HG02870 (cell line): ENCODE results near the gene ERFE.
"Not testable (repeated sequence)": the region's sequence is repeated elsewhere in the genome, so short reads cannot be mapped to it uniquely, and the experiment has no call there.

Experiments
- ATAC-seq: cut with Tn5 transposase; IDR thresholded peaks from one replicate; pipeline ENCODE4 v1.9.1; 2021; ENCODE audit warnings: mild to moderate bottlenecking, moderate library complexity; ENCODE audit not compliant: unreplicated experiment

Gene ERFE

DNA sequence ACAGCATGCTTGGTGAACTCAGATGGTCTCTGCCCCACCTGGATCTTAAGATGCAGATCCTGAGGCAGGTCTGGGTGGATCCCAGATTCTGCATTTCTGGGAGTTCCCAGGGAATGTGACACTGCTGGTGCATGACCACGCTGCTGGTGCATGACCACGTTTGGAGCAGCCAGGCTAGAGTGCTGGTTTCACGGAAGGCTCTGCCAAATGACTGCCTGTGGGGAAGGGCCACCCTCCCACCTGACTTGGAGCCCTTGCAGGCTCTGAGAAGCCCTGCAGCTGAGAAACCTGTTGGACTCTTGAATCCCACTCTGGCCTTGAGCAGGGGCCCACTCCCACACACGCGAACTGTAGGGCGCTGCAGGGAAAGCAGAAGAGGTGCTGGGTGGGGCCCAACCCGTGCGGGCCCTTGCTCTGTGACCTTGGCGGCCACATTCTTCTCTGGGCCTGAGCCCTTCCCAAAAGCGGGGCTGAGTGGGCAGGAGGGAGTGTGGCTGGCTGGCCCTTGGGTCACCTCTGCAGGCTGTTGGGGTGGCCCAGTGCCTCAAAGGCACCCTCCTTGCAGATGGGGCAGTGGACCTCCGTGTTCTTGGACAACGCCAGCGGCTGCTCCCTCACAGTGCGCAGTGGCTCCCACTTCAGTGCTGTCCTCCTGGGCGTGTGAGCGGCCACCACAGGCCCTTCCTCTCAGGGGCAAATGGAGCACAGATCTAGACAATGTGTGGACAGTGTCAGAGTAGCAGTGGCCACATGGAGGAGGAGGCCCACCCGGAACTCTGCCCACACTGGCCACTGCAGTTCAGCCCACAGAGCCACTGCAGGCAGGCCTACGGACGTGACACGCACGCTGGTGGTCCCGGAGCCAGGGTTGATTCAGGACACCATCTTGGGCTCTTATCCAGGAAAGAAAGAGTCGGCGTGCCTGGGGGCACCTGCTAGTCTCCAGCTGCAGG, 7.9 kb downstream of the ERFE start:
- no peak for ATAC-seq

DNA sequence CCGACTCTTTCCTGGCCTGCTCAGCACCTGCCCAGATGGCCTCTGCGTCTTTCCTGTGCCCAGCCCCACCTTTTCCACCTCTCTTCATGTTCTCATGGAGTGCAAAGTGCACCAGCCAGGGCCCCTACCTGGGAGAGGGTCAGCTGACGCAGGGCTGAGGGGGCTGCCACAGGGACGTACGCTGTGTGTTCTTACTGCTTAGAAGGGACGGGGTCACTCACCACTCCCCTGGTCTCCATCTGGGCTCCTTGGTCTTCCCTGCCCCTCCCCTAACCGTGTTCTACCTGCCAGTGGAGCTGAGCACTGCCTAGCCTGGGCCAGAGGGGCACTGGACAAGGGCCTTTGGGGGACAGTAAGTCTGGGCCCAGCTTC, 8.6 kb downstream of the ERFE start:
- ATAC-seq: no peak

DNA sequence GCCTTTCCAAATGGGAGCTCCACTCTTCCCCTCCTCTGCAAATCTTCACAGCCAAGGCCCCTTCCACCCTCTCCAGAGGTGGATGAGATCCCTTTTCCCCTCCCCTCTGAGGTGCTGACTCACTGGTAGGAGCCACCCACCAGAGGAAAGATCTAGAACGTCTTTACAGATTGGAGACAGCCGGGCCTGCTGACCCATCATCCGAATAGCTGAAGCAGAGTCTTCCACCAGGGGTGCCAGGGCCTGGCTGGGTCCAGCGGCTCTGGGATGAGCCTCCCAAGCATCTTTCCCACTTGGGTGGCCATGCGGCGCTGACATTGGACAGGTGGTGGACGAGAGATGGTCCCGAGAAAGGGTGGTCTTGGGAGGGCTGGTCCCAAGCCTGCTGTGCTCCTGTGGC, 9.0 kb downstream of the ERFE start:
- ATAC-seq: no peak

DNA sequence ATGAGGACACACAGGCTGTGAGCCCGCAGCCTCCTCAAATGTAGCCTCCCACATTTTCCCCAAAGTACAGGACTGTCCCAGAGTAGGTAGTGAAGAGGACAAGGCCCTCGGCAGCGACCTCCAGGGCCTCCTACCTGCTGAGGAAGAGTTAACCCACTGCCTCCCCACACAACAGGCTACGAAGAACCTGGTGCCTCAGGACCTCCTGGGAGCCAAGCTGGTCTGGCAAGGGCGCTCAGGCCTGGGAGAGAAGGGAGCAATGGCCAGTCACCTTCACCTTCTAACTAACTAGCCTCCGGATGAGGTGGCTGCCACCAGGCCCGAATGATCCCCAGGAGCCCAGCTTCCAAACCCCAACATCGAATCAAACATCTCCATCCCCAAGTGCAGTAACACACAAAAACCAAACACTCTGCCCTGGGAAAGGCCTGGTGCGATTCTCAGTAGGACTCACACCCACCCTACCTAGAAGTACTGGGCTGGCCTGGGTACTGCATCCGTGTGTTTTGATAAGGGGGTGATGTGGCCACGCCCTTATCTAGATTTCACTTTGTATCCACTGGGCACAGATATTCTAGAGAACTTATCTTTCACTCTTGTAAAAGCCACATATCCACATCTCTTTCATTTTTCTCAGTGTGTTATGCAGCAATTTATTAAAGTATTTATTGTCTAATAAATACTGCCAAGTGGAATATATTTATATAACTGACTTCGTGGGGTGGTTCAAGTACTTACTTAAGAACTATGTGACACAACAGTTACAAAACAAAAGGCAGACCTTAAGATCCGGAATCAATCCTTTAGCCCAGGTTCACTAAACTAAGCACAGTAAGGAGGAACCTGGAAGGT, 9.7 kb downstream of the ERFE start:
- no peak for ATAC-seq

DNA sequence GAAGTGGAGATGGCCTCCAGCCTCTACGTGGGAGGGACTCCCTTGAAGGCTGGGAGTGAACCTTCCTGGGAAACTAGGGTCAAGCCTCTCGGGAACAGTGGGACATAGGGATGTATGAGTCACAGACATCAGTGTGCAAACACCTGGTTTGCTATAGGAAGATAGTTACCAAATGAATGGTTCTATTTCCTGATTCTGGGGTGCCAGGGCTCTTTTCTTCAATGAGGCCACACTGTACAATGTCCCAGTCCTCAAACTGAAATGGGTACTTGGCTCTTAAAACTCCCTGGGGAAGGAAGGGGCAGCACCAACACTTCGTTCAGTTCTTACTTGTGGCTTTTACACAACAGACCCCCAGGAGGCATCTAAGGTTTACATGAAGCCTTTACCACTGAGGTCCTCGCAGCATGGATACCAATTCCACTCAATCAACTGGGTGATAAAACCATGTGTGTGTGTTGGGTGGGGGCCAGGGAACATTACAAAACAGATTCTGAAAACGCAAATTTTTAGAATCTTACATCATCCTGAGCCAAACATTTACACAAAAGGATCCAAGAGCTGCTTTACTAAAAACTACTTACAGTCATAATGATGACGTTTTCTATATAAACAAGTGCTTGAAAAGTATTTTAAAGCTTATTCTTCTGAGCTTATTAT, 10.4 kb downstream of the ERFE start:
- no peak for ATAC-seq

DNA sequence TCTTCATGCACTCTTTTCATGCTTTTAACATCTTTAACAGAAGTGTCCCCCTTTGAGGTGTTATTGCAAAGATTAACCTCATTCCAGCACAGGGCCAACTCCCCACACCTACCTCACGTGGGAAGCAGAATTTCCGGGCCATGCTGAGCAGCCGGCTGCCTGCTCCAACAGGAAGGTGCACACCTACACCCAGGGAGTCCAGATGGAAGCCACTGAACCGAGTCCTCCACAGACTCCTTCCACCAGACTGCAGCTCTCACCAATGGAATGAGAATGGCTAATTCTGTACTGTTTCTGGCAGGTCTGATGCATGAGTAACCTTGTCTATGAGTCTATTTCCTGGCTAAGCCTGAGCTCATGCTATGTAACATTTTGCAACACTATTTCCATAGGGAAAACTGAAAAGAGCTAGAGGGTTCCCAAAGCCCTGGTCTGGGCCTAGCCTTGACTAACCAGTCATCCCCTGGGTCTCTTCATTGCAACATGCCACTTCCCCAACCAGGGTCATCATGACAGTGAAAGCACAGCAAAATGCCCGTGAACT, 11.0 kb downstream of the ERFE start:
- ATAC-seq: no peak

DNA sequence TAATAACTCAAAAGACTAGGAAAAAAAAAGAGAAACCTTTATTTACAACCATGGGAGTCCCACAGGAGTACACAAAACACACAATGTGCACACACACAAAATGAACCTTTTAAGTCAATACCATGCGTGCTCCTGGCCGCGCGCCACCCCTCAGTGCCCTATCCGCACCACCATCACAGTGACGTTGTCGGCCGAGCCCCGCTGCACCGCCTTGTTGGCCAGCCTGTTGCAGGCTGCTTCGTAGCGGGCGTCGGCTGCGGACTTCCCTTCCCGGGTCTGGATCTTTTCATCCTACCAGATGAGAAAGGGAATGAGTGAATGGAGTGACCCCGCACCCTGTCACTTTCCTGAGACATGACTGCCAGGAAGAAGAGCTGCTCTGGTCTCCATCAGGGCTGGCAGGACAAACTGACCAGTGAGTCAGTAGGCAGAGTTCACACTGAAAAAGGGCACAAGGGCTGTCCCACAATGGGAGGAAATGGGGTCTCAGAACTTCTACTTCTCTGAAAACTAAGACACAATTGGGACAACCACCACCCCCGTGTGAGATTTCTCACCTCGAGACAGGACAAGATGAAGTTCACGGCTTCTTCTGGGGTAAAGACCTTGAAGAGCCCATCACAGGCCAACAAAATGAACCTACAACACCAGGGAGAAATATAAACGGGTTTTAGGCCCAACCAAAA, 11.8 kb downstream of the ERFE start:
- no peak for ATAC-seq

DNA sequence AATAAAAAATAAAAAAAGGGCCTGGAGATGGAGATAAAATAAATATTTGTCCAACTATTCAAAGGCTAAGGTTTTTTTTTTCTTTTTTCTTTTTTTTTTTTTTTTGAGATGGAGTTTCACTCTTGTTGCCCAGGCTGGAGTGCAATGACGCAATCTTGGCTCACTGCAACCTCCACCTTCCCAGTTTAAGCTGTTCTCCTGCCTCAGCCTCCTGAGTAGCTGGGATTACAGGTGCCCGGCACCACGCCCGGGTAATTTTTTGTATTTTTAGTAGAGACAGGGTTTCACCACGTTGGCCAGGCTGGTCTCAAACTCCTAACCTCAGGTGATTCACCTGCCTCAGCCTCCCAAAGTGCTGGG, 12.3 kb downstream of the ERFE start:
- not testable (repeated sequence) for ATAC-seq

DNA sequence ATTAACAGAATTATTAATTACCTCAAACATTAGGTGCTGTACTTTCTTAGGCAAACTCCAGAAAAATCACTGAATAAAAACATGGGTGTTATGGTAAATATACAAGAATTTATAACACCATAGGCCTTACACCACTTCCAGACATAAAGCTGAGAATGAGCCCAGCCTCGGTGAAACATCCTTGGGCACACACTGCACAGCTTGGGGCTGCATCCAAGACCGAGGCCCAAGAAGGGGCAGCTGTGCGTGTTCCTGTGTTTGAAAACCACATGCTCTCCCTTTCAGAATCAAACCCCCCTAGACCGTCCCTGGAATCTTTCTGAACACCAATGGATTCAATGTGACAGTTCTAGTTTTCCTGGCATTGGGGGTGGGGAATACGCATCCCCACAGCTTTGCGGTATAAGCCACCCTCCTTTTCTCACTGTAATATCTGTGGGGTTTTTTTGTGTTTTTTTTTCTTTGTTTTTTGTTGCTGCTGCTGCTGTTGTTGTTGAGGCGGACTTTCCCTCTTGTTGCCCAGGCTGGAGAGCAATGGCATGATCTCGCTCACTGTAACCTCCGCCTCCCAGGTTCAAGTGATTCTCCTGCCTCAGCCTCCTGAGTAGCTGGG, 12.9 kb downstream of the ERFE start:
- ATAC-seq: no peak

DNA sequence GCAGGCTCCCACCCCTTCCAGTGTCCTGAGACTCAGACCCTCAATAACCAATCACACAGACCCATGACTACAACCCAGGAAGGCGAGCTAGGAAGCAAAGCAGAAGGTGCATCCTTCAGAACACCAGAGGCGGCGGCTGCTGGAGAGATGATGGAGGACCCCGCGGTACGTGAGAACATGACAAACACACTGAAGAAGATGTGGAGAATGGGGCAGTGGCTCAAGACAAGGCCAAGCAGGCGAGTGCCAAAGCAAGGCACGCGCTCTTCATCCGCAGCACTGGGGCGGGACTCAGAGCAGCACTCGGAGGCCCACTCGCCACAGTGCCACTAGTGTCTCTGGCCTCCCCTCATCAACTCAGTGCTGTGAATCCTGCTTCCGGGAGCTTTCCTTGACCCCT, 13.7 kb downstream of the ERFE start:
- no peak for ATAC-seq

DNA sequence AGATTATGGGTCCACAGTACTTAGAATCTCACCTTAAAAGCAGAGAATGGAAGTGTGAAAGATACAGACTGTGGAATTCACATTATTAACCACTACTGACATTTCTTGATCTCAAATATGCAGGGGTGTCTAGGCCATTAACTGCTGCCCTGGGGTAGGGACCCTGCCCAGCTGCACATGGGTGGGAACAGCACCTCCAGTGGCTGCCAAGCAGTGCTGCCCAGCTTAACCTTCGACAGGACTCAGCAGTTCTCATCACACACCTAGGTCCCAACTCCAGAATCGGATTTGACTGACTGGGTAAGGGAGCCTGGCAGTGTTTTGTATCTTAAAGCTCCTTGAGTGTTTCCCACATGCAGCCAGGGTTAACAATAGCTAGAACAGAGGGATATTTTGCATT, 14.9 kb downstream of the ERFE start:
- no peak for ATAC-seq

DNA sequence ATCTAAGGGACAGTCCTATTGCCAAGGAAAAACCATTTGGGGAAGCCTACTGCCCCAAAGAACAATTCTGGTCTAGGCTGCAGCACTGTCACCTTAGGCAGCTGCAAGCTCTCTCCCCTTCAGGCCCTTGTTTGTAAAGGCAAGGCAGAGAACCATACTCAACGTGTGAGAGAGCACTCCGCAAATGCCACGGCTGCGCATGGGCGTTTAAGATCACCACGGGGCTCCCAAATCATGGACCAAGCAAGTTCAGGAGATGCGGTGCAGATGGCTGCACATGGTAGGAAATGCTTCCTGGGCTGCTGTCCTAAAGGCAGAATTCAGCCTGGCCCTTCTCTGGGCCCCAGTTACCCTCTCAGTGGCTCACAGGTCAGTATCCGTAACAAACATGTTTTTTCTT, 15.5 kb downstream of the ERFE start:
- ATAC-seq: no peak

DNA sequence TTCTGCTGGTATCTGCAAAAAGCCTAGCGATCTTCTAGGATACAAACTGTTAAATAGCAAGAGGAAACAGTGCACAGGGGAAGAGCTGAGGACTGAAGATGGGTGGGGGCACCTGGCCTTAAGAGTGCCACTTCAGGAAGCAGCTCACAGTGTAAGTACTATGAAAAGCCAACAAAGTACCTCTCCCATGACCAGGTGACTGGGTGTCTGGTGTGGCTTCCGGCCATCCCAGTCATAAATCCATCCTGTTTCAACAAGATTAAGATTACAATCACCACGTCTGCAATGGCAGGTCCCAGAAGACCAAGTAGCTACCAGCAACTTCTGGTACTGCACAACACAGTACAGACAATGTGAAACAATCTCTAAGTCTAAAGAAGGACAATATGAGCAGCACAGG, 15.9 kb downstream of the ERFE start:
- ATAC-seq: no peak

DNA sequence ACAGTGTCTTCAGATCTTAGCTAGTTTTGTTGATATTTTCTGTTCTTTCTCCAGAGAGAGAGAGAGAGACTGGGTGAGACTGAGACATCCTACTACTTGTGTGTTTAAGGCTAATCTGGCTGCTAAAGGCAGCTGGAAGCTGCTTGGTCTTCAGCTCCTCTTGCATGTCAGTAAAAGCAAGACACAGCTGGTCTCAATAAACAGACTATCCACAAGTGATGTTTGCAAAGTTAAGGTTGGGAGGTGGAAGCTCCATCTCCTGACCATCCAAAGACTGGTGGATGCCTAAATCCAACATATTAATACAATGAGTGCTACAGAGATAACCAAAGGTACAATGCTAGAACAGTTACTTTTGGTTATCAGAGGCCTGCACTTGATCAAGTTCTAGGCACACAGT, 17.8 kb downstream of the ERFE start:
- no peak for ATAC-seq

DNA sequence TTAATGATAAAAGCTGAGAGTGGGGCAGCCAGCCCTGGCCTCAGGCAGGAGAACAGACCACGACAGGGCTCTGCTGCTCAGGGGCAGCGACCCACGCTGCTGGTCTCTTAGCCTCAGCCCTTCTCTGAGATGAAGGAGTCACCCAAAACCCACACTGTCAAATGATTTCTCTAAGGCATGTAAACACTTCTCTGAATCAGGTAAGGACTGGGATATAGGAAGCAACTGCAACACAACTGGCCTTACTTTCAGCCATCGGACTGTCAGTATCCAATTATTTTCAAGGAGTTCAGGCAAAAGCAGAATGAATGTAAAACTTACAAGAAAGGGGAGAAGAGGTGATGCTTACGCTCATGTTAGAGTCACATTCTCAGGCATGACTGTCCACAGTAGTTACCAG, 21.8 kb downstream of the ERFE start:
- ATAC-seq: no peak

DNA sequence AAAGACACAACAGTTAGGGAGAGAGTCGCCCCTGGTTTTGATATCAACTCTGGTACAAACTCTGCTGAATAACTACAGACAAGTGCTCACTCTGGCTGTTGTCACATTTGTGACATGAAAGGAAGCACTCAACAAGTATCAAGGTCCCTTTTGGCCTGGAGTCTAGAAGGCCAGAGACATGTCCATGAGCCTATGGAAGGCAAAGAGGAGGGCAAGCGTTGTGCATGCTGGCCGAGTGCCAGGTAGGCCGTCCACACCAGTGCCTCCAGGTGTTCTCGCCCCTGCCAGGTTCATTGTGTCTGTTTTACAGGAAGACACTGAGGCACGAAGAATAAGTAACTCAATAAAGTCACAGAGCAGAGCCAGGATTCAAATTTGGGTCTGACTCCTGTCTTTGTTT, 23.6 kb downstream of the ERFE start:
- ATAC-seq: no peak

DNA sequence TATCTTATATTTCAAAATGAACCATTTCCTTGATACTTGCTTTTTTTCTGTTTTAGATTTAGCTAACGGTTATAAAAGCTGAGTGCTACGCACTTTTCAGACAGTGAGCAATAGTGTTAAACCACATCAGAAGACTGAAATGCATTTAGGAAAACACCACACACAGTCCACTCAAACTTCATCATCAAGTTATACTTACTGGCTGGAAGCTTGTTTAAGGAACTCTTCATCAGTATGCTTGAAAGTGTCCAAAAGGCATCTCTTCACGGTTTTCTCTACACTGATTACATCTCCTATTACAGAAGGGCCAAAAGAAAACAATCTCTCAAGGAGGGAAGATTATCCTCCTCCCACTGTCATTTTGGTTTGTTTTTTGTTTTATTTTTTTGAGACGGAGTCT, 25.1 kb downstream of the ERFE start:
- no peak for ATAC-seq

DNA sequence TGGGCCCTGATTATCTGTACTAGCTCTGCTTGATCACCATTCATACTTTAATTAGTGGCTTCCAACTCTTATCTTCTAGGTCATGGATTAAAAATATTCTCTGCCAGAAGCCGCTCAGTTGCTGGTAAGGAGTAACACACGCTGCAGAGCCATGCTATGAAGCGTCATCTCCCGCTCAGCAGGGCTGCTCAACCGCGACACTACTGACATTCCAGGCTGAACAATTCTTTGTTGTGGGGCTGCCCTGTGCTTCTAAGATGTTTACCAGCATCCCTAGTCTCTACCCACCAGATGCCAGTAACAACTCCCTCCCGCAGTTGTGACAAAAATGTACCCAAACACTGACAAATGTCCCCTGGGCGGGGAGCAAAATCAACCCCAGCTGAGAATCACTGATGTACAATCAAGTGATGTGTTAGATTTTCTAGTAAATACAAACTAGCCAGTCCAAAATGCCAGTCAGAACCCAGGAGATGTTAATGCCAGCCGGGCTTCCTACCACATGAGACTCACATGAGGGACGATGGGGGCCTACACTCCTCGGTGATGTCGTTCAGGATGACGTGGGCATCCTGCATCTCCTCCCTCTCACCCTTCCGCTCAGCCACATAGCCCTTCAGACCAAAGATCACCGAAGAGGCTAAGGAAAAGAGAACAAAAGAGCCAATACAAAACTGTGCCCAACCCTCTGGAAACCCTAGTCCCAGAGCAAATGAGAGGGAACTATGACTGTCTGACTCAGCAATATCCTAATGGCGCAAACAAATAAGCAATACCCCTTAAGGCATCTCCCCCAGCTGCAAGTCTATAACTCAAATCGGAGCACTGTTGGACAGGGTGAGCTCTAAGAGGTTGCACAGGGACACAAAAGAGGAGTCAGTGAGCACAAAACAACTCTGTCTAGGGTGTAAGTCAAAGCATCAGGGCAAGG, 29.1 kb downstream of the ERFE start:
- ATAC-seq: no peak

DNA sequence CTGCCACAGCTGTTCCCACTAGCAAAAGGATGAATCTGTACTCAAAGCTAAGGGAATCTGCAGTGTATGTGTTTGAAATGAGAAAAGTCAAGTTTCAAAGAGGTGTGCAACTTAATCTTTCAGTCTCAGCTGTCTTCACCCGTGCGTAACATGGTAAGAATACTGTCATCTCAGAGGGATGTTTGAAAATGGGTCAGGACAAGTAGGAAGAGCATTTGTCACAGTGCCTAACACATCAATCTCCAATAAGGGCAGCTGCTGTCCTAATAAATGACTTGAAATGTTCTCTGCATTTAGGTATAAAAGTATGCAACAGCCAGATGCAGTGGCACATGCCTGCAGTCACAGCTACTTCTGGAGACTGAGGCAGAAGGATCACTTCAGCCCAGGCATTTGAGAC, 31.7 kb downstream of the ERFE start:
- ATAC-seq: no peak
